CD4-positive, alpha-beta T cell (primary cell): ENCODE results near the gene IPO11. TPM values are rescaled to one million over a fixed set of nuclear protein-coding genes. Genes with fewer than 3 reads are reported as not detected.

ENCODE experiments used
- ATAC-seq: fragments of 200-7000 bp; cut with Tn5 transposase; one replicate; pipeline ENCODE4 v1.10.0; 2022; ENCODE audit warnings: mild to moderate bottlenecking; ENCODE audit not compliant: poor library complexity
- CTCF ChIA-PET: fragments of 350-600 bp; sonication (Branson Sonifier 250); formaldehyde crosslinking; loops from one replicate; lab custom pipeline; 2021; ENCODE audit warnings: antibody characterized with exemption, inconsistent platforms; lab: Charles Lee
- POLR2A ChIA-PET: fragments of 350-600 bp; sonication (Branson Sonifier 250); formaldehyde crosslinking; loops from one replicate; lab custom pipeline; 2021; ENCODE audit warnings: antibody characterized with exemption, inconsistent platforms; lab: Charles Lee
- DNase-seq, 14 experiments: peaks; one replicate each; pipeline ENCODE4 v3.0.0-alpha.2; 2013 to 2020; ENCODE audit warnings: mixed read lengths in 2 of 14
- H3K27ac ChIP-seq, 2 donors: one replicate each; pipeline versions ENCODE4 v1.5.1 to v1.7.0; 2013; ENCODE audit warnings: low read length in 2 of 2, low read depth in 1 of 2, mild to moderate bottlenecking in 1 of 2
- H3K27me3 ChIP-seq, 2 experiments: 1 replicate in 1 of 2; 2 replicates in 1 of 2; pipeline versions ENCODE4 v1.6.1 to v1.7.0; 2013; ENCODE audit warnings: low read length in 2 of 2, control low read depth in 1 of 2, mild to moderate bottlenecking in 1 of 2, moderate library complexity in 1 of 2; ENCODE audit not compliant: insufficient read depth in 2 of 2, control insufficient read depth in 1 of 2
- H3K36me3 ChIP-seq: one replicate; pipeline ENCODE4 v1.6.1; 2013; ENCODE audit warnings: low read length, control low read depth; ENCODE audit not compliant: insufficient read depth
- H3K4me1 ChIP-seq: one replicate; pipeline ENCODE4 v1.6.1; 2013; ENCODE audit warnings: low read length, control low read depth; ENCODE audit not compliant: insufficient read depth
- H3K4me3 ChIP-seq: one replicate; pipeline ENCODE4 v1.5.1; 2013; ENCODE audit warnings: mild to moderate bottlenecking, low read length, moderate library complexity
- H3K9me3 ChIP-seq, 2 experiments: 1 replicate in 1 of 2; 2 replicates in 1 of 2; pipeline versions ENCODE4 v1.6.1 to v1.7.0; 2013; ENCODE audit warnings: low read length in 2 of 2, mild to moderate bottlenecking in 2 of 2, control low read depth in 1 of 2, moderate library complexity in 1 of 2; ENCODE audit not compliant: control insufficient read depth in 1 of 2, insufficient read depth in 1 of 2
- H3K27ac Mint-ChIP-seq: one replicate; pipeline ENCODE4 v1.8.0; 2020; ENCODE audit warnings: mixed read lengths
- H3K27me3 Mint-ChIP-seq: one replicate; pipeline ENCODE4 v1.8.0; 2021; ENCODE audit warnings: mixed read lengths
- H3K36me3 Mint-ChIP-seq: one replicate; pipeline ENCODE4 v1.8.0; 2021; ENCODE audit warnings: low read depth, mixed read lengths
- H3K4me1 Mint-ChIP-seq: one replicate; pipeline ENCODE4 v1.8.0; 2021; ENCODE audit warnings: low read depth, mixed read lengths
- H3K4me3 Mint-ChIP-seq: one replicate; pipeline ENCODE4 v1.8.0; 2020; ENCODE audit warnings: mild to moderate bottlenecking, mixed read lengths
- H3K9me3 Mint-ChIP-seq: one replicate; pipeline ENCODE4 v1.8.0; 2020; ENCODE audit warnings: mixed read lengths
- intact Hi-C, 2 experiments: fragments of 100-400 bp; cut with DNase I in 1 of 2; cut with micrococcal nuclease in 1 of 2; formaldehyde crosslinking; loops; one replicate each; pipeline versions ENCODE4 v1.15.1 to v1.9.0; 2023 to 2025; cut with DNase I, micrococcal nuclease
- total RNA-seq, 174 experiments: library from RNA in 2 of 174; stranded (reverse) in 2 of 174; gene quantifications; one replicate each; pipeline ENCODE4 v1.2.3 and lab custom pipeline; 2021 to 2026
- TF ChIP-seq, protein P1 (sequence below): fragments of 200-600 bp; IDR thresholded peaks from one replicate; pipeline ENCODE4 v1.8.0; 2022; ENCODE audit warnings: antibody characterized with exemption, mild to moderate bottlenecking

Gene IPO11
- total RNA-seq, 2 experiments from 2014 or later, result 15.1 to 16.1 TPM

DNA sequence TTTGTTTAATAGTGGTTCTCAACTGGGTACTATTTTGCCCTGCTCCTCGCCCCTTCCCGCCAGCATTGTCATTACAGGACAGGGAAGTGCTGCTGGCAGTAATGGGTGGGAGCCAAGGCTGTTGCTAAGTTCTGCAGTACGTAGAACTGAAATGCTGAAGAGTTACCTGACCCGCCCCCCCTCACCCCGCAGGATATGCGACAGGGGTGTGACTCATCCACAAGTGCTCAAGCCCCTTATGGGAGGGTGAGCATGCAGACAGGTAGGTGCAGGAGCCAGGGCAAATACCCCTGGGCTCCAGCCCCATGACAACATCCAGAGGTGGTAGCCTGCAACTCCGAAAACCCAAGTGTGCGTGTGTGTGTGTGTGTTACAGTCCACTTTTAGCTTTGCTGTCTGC is 201.8 kb downstream of the IPO11 start:
- ChIA-PET CTCF (no interaction called here), POLR2A (no interaction called here)

DNA sequence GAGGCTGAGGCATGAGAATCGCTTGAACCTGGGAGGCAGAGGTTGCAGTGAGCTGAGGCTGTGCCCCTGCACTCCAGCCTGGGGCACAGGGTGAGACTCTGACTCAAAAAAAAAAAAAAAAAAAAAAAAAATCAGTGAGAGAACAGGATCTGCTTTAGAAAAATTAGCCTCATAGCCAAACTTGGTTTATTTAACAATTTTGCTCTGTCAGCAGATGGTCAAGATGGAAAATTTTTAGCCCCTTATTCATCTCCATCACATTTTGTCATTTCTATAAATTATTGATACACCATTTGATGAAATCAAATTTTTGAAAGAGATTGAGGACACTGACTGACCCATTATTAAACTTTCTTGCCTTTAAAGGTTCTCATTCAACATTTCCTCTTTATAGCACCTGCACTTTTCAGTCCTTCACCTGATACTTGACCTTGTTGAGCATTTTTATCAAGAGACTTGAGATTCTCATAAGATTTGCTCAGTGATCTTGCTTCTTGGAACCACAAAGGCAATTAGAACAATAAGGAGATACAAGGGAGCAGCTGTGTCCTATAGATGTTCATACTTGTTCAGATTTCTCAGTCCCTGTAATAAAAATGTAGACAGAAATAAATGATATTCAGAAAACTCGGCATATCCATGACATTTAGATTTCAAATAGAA is 204.2 kb downstream of the IPO11 start:
- H3K27ac Mint-ChIP-seq, result no peak overlapping the region
- no peaks in the 10 kb centered on the region for H3K36me3 ChIP-seq
- H3K4me1 ChIP-seq, result no peaks in the 10 kb centered on the region
- CTCF ChIA-PET, result interaction anchor here (1.2 kb wide), 1 partner anchor 11 kb away, joined by 3 read pairs; no protein-coding TSS in a partner anchor
- H3K27ac ChIP-seq, result no peak overlapping the region
- TF ChIP-seq, protein P1, sequence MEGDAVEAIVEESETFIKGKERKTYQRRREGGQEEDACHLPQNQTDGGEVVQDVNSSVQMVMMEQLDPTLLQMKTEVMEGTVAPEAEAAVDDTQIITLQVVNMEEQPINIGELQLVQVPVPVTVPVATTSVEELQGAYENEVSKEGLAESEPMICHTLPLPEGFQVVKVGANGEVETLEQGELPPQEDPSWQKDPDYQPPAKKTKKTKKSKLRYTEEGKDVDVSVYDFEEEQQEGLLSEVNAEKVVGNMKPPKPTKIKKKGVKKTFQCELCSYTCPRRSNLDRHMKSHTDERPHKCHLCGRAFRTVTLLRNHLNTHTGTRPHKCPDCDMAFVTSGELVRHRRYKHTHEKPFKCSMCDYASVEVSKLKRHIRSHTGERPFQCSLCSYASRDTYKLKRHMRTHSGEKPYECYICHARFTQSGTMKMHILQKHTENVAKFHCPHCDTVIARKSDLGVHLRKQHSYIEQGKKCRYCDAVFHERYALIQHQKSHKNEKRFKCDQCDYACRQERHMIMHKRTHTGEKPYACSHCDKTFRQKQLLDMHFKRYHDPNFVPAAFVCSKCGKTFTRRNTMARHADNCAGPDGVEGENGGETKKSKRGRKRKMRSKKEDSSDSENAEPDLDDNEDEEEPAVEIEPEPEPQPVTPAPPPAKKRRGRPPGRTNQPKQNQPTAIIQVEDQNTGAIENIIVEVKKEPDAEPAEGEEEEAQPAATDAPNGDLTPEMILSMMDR, result no peak
- intact Hi-C loops, result no loop called here
- H3K27me3 Mint-ChIP-seq, result no peaks in the 10 kb centered on the region
- H3K36me3 Mint-ChIP-seq, result peaks cover 24% of the 10 kb centered on the region
- H3K9me3 Mint-ChIP-seq, result no peaks in the 10 kb centered on the region
- H3K27me3 ChIP-seq, result no peaks in the 10 kb centered on the region
- no peak overlapping the region for H3K4me3 Mint-ChIP-seq
- POLR2A ChIA-PET, result no interaction called here
- no peaks in the 10 kb centered on the region for H3K9me3 ChIP-seq
- DNase-seq, result no peak
- no peak overlapping the region for H3K4me3 ChIP-seq
- ATAC-seq, result no peak
- H3K4me1 Mint-ChIP-seq, result no peaks in the 10 kb centered on the region

More for the DNA sequence above, 201.8 kb downstream of the IPO11 start:
- no peak overlapping the region for H3K27ac Mint-ChIP-seq
- peaks cover 43% of the 10 kb centered on the region for H3K36me3 Mint-ChIP-seq
- H3K9me3 Mint-ChIP-seq, result no peaks in the 10 kb centered on the region
- DNase-seq (no peak), ATAC-seq (no peak)
- Histone ChIP-seq H3K27me3 (no peaks in the 10 kb centered on the region), H3K27ac (no peak overlapping the region), H3K36me3 (peaks cover 5% of the 10 kb centered on the region), H3K4me1 (no peaks in the 10 kb centered on the region), H3K9me3 (no peaks in the 10 kb centered on the region), H3K4me3 (no peak overlapping the region)
- intact Hi-C loops, result no loop called here
- no peaks in the 10 kb centered on the region for H3K27me3 Mint-ChIP-seq
- H3K4me1 Mint-ChIP-seq, result no peaks in the 10 kb centered on the region
- H3K4me3 Mint-ChIP-seq, result no peak overlapping the region
- TF ChIP-seq, protein P1, result no peak

DNA sequence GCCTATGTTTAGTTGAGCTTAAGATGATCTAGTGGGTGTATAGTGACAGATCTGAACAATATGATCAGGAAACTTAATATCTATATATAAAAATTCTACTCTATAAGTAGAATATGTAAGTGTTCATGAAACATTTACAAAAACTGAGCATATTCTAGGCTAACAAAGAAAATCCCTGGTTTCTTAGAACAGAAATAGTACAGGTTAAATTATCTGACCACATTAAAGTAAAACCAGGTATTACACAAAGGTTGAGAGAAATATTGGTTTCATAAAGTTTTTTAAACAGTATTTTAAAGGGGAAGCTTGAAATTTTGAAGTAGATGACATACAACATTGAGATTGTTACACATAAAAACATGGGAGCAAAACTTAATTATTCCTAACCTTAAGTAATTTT is 205.4 kb downstream of the IPO11 start:
- ChIA-PET POLR2A (no interaction called here), CTCF (no interaction called here)
- Mint-ChIP-seq H3K4me3 (no peak overlapping the region), H3K9me3 (no peaks in the 10 kb centered on the region), H3K36me3 (peaks cover 16% of the 10 kb centered on the region), H3K27ac (no peak overlapping the region), H3K27me3 (no peaks in the 10 kb centered on the region), H3K4me1 (no peaks in the 10 kb centered on the region)
- no peaks in the 10 kb centered on the region for H3K4me1 ChIP-seq
- H3K27ac ChIP-seq, result no peak overlapping the region
- no peak overlapping the region for H3K4me3 ChIP-seq
- TF ChIP-seq, protein P1, result no peak
- intact Hi-C loops, result no loop called here
- H3K9me3 ChIP-seq, result no peaks in the 10 kb centered on the region
- ATAC-seq (no peak), DNase-seq (no peak)
- H3K36me3 ChIP-seq, result no peaks in the 10 kb centered on the region
- H3K27me3 ChIP-seq, result no peaks in the 10 kb centered on the region
